Hepatocyte (in vitro differentiated cells): ENCODE results near the gene FAM114A2.

Experiments used
- CTCF ChIP-seq: fragments of 200-600 bp; sonication (generic); IDR thresholded peaks from 2 replicates; pipeline ENCODE4 v1.5.1; 2016; ENCODE audit warnings: antibody characterized with exemption, mild to moderate bottlenecking; ENCODE audit not compliant: poor library complexity
- EZH2 ChIP-seq: fragments of 200-600 bp; sonication (generic); IDR thresholded peaks from 2 replicates; pipeline ENCODE4 v1.6.1; 2016; ENCODE audit warnings: antibody characterized with exemption, mild to moderate bottlenecking, borderline replicate concordance
- EZH2phosphoT487 ChIP-seq: fragments of 200-600 bp; sonication (generic); IDR thresholded peaks from one replicate; pipeline ENCODE4 v1.6.1; 2018; ENCODE audit warnings: antibody characterized with exemption, mild to moderate bottlenecking, low read depth, moderate library complexity; ENCODE audit not compliant: unreplicated experiment, severe bottlenecking

DNA sequence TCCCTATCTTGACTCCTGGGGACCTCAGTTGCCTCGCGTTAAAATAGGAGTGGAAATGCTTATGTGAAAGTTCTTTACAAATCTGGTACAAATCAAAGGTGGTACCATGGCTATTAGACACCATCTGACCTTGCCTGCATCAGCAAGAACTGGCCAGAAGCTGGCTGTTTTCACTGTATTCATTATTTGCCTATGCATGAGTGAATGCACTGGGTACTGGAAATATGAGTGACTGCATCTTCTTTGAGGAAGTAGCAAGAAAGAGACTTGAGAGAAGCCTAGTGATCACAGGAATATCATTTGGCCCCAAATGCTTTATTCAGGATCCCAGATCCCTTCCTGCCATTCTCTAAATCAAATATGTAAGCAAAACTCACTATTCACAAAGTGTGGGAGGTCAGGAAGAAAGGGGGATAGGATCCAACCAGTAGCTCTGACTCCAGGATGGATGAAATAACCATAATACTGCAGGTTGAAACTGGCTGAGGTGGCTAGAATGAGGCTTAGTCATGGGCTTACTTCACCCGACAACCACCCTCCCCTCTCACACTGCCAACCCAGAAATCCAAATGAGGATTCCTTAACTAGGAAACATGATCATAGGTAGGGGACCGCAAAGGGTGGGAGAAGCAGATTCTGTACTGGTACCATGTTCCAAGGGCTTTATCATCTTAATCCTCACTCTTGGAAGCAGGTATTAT, 56.7 kb downstream of the FAM114A2 start:
- TF ChIP-seq CTCF (no peak), EZH2 (no peak), EZH2phosphoT487 (no peak)
